ENCODE measurements around the gene ENO2.

The ENO2 gene

GRCh38 chr12:6914947-6915788 is 788 bp downstream of the ENO2 start:
- peak; percentile 50 to 65 for DNase-seq

DNA sequence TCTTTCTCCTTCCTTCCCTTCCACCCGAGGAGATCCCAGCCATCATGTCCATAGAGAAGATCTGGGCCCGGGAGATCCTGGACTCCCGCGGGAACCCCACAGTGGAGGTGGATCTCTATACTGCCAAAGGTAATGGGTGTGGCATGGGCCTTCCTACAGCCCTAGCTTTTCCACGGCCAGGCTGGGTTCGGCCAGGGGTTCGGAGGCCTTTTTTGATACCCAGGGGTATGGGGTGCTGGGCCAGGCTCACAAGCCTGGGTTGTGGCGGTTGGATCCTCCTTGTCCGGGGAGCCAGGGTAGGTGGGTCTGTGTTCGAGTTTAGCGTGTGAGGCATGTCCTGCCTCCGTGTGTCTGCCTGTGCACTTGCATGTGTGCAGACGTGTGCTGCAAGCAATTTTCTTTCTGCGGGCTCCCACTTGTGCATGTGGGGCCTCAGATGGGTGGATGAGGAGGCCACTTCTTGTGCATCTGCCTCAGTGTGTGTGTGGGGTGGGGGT is 1.5 kb downstream of the ENO2 start:
- no peak for DNase-seq

DNA sequence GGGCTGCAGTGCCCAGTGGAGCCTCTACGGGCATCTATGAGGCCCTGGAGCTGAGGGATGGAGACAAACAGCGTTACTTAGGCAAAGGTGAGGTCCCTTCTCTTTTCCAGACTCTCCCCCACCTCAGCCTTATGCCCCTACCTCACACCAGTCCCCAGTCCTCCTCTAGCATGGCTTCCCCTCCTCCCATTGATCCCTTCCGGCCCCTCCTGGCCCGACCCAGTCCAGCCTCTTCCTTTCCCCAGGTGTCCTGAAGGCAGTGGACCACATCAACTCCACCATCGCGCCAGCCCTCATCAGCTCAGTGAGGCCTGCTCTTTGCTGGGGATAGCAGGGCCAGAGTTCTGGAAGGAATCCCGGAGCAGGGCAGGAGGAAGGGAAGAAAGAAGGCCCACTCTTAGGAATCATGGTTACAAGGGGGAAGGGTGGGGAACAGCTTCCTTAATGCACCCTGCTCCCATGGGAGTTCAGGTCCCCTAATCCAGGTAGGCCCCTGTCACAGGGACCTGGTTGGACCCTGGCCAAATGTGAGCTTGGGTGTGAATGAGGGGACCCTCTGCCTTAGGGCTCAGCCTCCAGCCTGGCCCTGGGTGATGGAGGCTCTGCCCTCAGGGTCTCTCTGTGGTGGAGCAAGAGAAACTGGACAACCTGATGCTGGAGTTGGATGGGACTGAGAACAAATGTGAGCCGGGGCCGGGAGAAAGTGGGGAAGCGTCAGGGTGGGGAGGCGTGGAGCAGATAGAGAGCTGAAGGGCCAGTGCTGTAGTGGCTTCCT is 2.2 kb downstream of the ENO2 start:
- no peak for DNase-seq

- DNase-seq, result no peak
These were observed 3.3 kb downstream of the ENO2 start for GRCh38 chr12:6917491-6918231.

GRCh38 chr12:6919588-6919987 is 5.2 kb downstream of the ENO2 start:
- DNase-seq, result no peak

GRCh38 chr12:6921539-6921938 is 7.2 kb downstream of the ENO2 start:
- DNase-seq, result no peak

GRCh38 chr12:6921996-6922946 is 7.9 kb downstream of the ENO2 start:
- DNase-seq, result no peak

DNA sequence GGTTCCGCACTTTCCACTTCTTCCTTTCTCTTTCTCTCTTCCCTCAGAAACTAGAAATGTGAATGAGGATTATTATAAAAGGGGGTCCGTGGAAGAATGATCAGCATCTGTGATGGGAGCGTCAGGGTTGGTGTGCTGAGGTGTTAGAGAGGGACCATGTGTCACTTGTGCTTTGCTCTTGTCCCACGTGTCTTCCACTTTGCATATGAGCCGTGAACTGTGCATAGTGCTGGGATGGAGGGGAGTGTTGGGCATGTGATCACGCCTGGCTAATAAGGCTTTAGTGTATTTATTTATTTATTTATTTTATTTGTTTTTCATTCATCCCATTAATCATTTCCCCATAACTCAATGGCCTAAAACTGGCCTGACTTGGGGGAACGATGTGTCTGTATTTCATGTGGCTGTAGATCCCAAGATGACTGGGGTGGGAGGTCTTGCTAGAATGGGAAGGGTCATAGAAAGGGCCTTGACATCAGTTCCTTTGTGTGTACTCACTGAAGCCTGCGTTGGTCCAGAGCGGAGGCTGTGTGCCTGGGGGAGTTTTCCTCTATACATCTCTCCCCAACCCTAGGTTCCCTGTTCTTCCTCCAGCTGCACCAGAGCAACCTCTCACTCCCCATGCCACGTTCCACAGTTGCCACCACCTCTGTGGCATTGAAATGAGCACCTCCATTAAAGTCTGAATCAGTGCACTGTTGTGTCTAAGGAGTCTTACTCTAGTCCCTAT is 8.8 kb downstream of the ENO2 start:
- DNase-seq, result no peak

- no peak for DNase-seq
These were observed 9.5 kb downstream of the ENO2 start for GRCh38 chr12:6923851-6924250.

DNA sequence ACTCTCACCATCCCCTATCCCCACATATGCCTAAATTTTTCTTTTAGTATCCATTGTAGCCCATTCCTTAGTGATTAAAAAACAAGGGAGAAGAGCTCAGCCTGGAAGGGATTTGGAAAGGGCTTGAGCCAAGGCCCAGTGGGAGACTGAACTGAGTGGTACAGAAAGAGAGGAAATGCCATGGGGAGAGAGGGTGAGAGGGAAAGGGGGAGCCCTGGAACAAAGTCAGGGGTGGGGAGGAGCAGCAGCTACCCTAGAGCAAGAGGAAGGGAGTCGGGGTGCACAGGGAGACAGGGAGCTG is 10.8 kb downstream of the ENO2 start:
- DNase-seq, result no peak

GRCh38 chr12:6925540-6926279 is 11.3 kb downstream of the ENO2 start:
- no peak for DNase-seq

DNA sequence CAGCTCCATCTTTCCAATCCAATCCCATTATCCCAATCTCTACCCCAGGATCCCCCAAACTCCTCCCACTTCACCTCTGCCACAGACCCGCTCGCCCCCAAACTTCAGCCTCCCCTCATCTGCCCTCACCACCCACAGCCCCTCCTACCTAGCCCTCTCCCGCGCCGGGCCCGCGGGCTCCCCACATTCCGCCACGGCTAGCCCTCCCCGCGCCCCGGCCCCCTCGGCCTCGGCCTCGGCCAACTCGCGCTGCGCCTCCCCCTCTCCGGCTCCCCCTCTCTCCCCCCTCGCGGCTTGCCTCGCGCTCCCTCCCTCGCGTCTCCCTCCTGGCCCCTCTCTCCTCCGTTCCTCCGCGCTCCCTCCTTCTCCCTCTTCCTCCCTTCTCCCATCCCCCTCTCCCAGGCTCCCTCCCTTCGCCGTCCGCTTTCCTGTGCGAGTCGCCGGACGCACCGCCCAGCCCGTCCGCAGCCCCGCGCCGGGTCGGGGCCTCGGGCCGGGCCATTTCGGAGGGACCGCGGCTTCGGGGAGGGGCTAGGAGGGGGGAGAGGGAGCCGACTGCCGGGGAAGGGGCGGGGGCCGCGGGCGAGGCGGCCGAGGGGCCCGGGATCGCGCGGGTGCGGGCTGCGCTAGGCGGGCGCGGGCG is 13.1 kb downstream of the ENO2 start, which contains the start of gene ATN1:
Gene ATN1 (plus strand): TSS at position 581 of the 643 bp plus-strand sequence. CDS start 6,043 bp downstream, outside the sequence.
- DNase-seq, result peak; percentile 53 to 61

DNA sequence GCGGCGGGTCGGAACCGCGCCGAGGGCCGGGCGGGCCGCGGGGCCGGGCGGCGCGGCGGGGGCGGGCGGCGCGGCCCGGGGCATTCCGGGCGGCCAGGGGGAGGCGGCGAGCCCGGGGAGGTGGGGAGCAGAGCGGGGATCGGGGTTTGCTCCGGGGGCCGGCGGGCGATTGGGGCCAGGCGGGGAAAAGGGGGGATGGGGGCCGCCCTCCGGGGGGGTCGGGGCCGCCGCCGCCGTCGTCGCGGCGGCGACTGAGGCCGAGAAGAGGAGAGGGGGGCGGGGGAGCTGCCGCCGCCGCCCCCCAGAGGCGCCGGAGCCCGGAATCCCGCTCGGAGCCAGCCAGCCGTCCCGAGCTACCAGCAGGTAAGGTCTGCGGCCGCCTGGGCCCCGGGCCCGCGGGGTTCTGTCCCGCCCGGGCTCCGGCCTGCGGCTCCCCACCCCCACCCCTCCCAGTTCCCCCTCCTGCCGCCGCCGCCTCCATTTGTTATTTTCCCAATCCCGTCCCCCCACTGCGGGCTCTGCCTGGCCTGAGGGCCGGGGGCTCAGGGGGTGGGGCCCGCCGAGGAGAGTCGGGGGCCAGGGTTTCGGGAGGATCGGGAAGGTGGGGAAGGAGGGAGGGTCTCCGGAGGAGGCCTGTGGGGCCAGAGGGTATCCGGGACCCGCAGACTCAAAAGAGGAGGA is 13.8 kb downstream of the ENO2 start:
- no peak for DNase-seq

DNA sequence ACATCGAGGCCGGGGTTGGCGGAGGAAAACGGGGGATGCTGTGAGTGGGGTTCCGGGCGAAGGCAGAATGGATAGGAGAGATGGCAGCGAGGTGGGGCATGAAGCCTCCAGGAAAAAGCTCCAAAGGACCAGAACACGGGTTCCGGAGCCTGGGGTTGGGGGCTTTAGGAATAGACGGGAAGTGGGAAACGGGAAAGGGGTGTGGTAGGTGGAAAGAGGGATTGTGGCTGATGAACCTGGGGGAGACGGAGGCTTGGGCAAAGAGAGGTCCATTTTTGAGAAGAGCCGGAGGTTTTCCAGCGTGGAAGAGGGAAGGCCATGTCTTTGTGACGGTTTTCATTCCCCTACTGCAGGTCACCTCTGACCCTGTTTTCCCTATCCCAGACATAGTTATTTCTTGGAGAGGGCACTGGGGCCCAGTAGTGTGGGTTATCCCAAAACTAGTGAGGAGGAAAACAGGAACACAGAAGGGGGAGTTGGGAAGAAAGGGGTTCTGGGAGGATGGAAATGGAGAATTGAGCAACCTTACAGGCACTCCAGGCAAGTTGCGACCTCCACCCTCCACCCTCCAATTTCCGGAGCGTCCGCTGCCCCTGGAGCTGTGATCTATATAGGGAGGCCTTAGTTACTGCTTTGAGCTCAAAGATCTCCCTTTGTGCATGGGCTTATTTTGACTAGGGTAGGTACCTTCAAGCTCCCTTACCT is 14.5 kb downstream of the ENO2 start:
- no peak for DNase-seq

DNA sequence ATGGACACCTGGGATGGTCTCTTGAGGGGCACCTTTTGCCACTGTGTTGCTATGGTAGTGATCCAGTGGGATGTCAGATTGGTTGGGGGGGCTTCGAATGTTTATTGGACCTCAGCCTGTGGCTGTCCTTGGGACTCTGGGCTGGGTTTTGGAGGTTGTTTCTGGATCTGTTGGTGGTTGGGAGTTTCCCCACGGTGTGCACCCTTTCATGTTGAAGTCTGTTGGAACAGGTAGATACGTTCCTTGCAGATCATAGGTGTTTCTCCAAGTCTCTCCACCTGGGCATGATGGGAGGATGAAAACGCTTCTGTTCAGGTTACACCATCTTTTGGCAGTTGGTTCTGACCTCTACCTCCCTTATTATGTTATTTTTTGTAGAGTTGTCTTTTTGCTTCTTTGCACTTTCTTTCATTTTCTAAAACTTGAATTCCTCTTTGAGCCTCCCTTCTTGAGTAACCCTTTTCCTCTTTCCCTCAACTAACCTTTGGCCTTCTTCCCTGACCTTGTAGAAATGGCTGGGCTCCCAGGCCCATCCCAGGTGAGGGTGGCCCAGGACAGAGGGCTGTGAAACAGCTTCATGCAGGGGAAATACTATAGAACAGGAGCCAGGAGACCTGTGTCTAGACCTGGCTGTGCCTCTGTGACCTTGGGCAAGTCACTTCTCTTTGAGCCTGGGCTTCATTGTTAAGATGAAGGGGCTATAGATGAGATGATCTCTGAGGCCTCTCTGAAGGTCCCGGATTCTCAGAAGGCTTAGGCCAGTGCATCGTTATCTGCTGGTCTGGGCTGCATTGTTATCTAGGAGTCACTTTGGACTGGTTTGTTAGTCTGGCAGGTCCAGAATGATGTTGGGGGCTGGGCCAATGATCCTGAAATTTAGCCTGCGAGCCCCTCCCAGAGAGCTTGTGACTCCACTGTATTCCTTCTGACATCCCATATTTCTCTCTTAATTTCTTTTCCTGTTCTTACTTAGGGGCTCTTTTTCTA is 15.4 kb downstream of the ENO2 start:
- DNase-seq, result no peak

- no peak for DNase-seq
These were observed 18.4 kb downstream of the ENO2 start for GRCh38 chr12:6932766-6933165.

GRCh38 chr12:6934110-6934509 is 19.7 kb downstream of the ENO2 start:
- DNase-seq, result no peak
